ENCODE results near the gene NT5C1A.

DNA sequence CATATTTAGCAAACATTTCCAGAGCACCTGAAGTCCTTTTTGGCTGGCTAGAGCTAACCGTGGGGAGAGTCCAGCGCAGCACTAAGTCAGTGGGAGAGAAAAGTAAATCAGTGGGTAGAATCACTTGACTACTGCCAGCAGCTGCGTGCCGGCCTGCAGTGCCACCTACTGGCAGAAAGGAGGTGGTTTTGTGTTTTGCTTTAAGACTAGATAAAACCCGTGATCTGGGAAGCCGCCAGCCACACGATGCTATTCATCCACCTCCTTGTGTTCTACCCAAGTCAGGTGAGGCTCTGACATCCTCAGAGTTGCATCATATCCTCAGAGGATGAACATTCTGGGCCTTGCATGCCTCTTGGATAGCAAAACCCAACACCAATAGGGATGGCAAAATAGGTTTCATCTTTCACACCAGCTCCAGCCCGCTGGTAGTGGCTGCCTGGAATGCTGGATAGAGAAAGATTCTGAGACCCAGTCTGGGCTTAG is 18.3 kb downstream of the NT5C1A start:
- TF ChIP-seq REST (tag by site-specific recombination; IDR thresholded peaks at IDR 0.05) (no peak), ZNF175 (tag by site-specific recombination; IDR thresholded peaks at IDR 0.05) (no peak), CTCF (tag by site-specific recombination; IDR thresholded peaks at IDR 0.05) (peak; percentile 83), ZNF555 (tag by site-specific recombination; conservative IDR thresholded peaks at IDR 0.05) (no peak), TCF7L2 (IDR thresholded peaks at IDR 0.05; ENCODE audit: borderline replicate concordance, low read depth, low read length) (no peak), ZNF37A (tag by site-specific recombination; IDR thresholded peaks at IDR 0.05) (no peak), SP3 (tag by site-specific recombination; IDR thresholded peaks at IDR 0.05) (no peak), ZNF423 (tag by site-specific recombination; IDR thresholded peaks at IDR 0.05) (no peak), ZNF501 (tag by site-specific recombination; IDR thresholded peaks at IDR 0.05) (no peak), ZNF121 (tag by site-specific recombination; IDR thresholded peaks at IDR 0.05) (no peak), ZNF335 (tag by site-specific recombination; conservative IDR thresholded peaks at IDR 0.05) (no peak), ZNF274 (IDR thresholded peaks at IDR 0.05; ENCODE audit: low read length) (no peak), ZNF274 (tag by site-specific recombination; IDR thresholded peaks at IDR 0.05; ENCODE audit: borderline replicate concordance) (no peak)

Data from HEK293 (cell line).